Osteocyte (in vitro differentiated cells): ENCODE results near the gene CPZ. TPM values are rescaled to one million over a fixed set of nuclear protein-coding genes. Genes with fewer than 3 reads are reported as not detected.

ENCODE experiments used
- DNase-seq: peaks from one replicate; pipeline ENCODE4 v3.0.0; 2021; ENCODE audit warnings: mixed read lengths; ENCODE audit not compliant: unreplicated experiment; ENCODE audit errors: extremely low spot score
- H3K27ac Mint-ChIP-seq: one replicate; pipeline ENCODE4 v1.8.0; 2021; ENCODE audit warnings: mild to moderate bottlenecking, mixed read lengths; ENCODE audit not compliant: unreplicated experiment
- H3K27me3 Mint-ChIP-seq: one replicate; pipeline ENCODE4 v1.8.0; 2021; ENCODE audit warnings: mixed read lengths; ENCODE audit not compliant: unreplicated experiment
- H3K36me3 Mint-ChIP-seq: one replicate; pipeline ENCODE4 v1.8.0; 2021; ENCODE audit warnings: mixed read lengths; ENCODE audit not compliant: unreplicated experiment
- H3K4me1 Mint-ChIP-seq: one replicate; pipeline ENCODE4 v1.8.0; 2021; ENCODE audit warnings: mixed read lengths; ENCODE audit not compliant: unreplicated experiment
- H3K4me3 Mint-ChIP-seq: one replicate; pipeline ENCODE4 v1.8.0; 2021; ENCODE audit warnings: mild to moderate bottlenecking, moderate library complexity, mixed read lengths; ENCODE audit not compliant: unreplicated experiment
- H3K9me3 Mint-ChIP-seq: one replicate; pipeline ENCODE4 v1.8.0; 2021; ENCODE audit warnings: mixed read lengths; ENCODE audit not compliant: unreplicated experiment
- total RNA-seq: library from RNA; stranded (reverse); gene quantifications from 2 replicates; pipeline ENCODE4 v1.2.1, GENCODE V29; 2021
- TF ChIP-seq, protein P1 (sequence below): fragments of 200-600 bp; sonication (generic); IDR thresholded peaks from 2 replicates; pipeline ENCODE4 v1.5.0; 2021; ENCODE audit warnings: antibody characterized with exemption, mild to moderate bottlenecking, moderate library complexity

Gene CPZ
- total RNA-seq, 1 donor from 2014 or later = 10.7 TPM

DNA sequence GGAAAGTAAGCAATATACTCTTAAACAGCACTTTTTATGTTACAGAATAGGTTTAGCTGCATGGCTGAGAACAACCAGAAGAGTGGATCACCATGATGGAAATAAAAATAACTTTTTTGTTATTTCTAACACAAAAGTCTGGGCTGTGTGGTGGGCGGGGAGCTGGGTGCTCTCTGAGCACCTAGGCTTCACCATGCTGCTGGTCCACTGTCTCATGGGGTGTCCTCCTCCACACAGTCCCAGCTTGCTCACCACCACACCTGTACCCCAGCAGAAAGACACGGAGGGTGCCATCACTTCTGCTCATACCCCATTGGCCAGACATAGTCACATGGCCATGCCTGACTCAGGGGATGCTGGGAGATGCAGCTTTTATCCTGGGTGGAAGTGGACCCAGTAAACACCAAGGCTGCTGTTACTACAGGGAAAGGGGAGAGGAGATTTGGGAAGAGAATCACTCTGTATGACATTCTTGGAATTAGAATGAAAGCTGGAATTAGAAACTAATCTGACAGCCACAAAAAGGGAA, 45.0 kb downstream of the CPZ start:
- Mint-ChIP-seq H3K36me3 (no peaks in the 10 kb centered on the region), H3K4me1 (no peaks in the 10 kb centered on the region), H3K4me3 (no peak overlapping the region), H3K27me3 (peaks cover 18% of the 10 kb centered on the region), H3K27ac (no peak overlapping the region), H3K9me3 (no peaks in the 10 kb centered on the region)
- no peak for DNase-seq
- TF ChIP-seq, protein P1, sequence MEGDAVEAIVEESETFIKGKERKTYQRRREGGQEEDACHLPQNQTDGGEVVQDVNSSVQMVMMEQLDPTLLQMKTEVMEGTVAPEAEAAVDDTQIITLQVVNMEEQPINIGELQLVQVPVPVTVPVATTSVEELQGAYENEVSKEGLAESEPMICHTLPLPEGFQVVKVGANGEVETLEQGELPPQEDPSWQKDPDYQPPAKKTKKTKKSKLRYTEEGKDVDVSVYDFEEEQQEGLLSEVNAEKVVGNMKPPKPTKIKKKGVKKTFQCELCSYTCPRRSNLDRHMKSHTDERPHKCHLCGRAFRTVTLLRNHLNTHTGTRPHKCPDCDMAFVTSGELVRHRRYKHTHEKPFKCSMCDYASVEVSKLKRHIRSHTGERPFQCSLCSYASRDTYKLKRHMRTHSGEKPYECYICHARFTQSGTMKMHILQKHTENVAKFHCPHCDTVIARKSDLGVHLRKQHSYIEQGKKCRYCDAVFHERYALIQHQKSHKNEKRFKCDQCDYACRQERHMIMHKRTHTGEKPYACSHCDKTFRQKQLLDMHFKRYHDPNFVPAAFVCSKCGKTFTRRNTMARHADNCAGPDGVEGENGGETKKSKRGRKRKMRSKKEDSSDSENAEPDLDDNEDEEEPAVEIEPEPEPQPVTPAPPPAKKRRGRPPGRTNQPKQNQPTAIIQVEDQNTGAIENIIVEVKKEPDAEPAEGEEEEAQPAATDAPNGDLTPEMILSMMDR = no peak

DNA sequence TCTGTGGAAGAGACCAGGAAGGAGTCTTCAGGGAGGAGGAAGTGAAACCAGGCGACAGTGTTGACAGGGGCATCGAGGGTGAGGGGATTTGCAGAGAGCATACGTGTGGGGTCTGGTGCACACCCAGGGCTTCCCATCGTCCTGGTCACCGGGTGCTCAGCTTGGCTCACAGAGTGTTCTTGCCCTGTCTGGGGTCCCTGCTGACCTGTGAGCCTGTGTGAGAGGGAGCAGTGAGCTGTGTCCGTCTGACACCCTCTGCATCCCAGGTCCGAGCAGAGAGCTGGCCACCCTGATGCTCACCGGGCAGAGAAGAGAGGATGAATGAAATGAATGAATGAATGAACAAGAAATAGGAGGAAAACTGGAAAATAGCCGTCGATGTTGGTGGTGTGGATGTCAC, 46.5 kb downstream of the CPZ start:
- Mint-ChIP-seq H3K9me3 (no peaks in the 10 kb centered on the region), H3K27me3 (peaks cover 18% of the 10 kb centered on the region), H3K27ac (no peak overlapping the region), H3K36me3 (no peaks in the 10 kb centered on the region), H3K4me1 (no peaks in the 10 kb centered on the region), H3K4me3 (no peak overlapping the region)
- TF ChIP-seq, protein P1 = no peak
- DNase-seq = no peak

DNA sequence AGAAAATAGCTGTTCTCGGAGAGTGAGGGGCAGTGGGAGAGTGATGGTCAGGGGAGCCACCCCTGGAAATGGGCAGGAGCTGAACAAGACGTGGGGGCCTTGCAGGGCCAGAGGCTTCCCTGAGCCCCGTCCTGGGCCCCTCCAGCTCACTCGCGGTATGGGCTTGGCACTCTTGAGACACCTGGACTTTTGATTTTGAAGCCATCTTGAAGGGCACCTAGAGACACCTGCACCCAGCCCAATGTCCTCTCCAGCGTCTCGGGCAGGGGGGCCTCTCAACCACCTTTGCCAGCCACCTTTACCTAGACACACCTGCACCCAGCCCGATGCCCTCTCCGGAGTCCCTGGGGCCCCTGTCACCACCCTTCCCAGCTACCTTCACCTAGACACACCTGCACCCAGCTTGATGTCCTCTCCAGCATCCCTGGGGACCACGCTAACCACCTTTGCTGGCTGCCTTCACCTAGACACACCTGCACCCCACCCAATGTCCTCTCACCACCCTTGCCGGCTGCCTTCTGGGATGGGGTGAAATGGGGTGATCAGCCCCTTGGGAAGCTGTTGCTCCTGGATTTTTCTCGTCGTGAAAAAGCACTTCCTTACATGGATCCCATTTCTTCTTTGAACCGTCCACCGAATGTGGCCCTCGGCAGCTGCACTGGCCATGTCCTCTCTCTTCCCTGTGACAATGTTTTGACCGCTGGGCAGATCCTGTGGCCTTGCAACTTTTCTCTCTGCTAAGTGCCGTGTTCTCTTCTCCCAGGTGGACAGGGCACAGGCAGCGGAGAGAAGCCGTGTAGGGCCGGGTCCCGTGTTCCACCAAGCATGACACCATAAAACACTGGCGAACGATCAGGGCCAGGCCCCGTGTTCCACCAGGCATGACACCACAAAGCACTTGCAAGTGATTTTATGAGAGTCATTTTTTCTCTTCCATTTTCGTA, 47.5 kb downstream of the CPZ start:
- TF ChIP-seq, protein P1 = no peak
- Mint-ChIP-seq H3K27ac (no peak overlapping the region), H3K9me3 (no peaks in the 10 kb centered on the region), H3K27me3 (peaks cover 18% of the 10 kb centered on the region), H3K4me1 (no peaks in the 10 kb centered on the region), H3K4me3 (no peak overlapping the region), H3K36me3 (no peaks in the 10 kb centered on the region)
- DNase-seq = no peak

DNA sequence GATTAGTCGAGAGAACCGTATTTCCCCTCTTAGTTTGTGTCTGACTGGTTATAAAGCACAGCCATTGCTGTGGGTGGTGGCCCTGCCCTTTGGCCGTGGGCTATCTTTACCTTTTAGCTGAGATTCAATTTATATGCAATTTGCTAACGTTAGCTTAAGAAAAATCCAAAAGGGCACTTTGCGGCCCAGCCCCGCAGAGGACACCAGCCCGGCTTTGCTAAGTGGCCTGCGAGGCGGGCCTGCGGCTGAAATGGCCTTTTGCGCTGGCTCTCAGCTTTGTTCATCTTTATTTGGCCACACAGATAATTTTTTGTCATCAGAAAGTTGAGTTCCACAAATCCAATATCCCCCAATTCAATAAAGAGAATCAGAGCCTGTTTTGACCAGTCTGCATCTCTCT, 48.3 kb downstream of the CPZ start:
- TF ChIP-seq, protein P1 = no peak
- Mint-ChIP-seq H3K36me3 (no peaks in the 10 kb centered on the region), H3K9me3 (no peaks in the 10 kb centered on the region), H3K27me3 (peaks cover 18% of the 10 kb centered on the region), H3K4me3 (no peak overlapping the region), H3K27ac (no peak overlapping the region), H3K4me1 (no peaks in the 10 kb centered on the region)
- DNase-seq = no peak

DNA sequence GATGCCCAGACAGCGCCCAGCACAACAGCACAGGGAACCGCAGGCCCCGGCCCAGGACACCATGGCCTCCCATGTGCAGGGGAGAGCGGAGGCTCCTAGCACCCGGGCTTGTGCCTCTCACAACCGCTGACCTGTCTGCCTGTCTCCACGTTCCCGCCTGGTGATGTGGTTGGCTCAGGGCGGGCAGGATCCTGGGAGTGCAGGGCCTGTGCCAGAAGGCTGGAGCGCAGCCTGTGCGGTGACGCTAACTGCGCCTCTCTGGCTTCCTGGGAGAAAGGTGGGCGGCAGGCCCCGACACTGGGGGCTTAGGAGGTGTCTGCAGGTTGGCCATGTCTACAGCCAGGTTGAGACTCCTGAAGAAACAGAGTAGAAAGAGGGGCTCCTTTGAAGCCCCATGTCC, 48.7 kb downstream of the CPZ start:
- DNase-seq = no peak
- Mint-ChIP-seq H3K4me1 (no peaks in the 10 kb centered on the region), H3K4me3 (no peak overlapping the region), H3K36me3 (no peaks in the 10 kb centered on the region), H3K9me3 (no peaks in the 10 kb centered on the region), H3K27me3 (peaks cover 18% of the 10 kb centered on the region), H3K27ac (no peak overlapping the region)
- TF ChIP-seq, protein P1 = no peak
